CD4-positive, alpha-beta T cell treated with Interferon gamma for 1 hour (primary cell): ENCODE results near the gene SEMA5B.

ENCODE experiments used
- DNase-seq: peaks from one replicate; pipeline ENCODE4 v3.0.0-alpha.2; 2020

SEMA5B gene

GRCh38 chr3:122919291-122919610 lies 108.3 kb downstream of the SEMA5B start:
- DNase-seq: no peak

- no peak for DNase-seq
Measured at GRCh38 chr3:122918576-122919290, 108.8 kb downstream of the SEMA5B start.

GRCh38 chr3:122917412-122917811 lies 110.2 kb downstream of the SEMA5B start:
- no peak for DNase-seq

GRCh38 chr3:122916580-122916979 lies 111.0 kb downstream of the SEMA5B start:
- DNase-seq: no peak

- no peak for DNase-seq
Measured at GRCh38 chr3:122916084-122916483, 111.5 kb downstream of the SEMA5B start.

GRCh38 chr3:122915300-122916055 lies 112.1 kb downstream of the SEMA5B start:
- no peak for DNase-seq

GRCh38 chr3:122913539-122914100 lies 113.9 kb downstream of the SEMA5B start:
- no peak for DNase-seq

- DNase-seq: no peak
Measured at GRCh38 chr3:122912772-122913538, 114.6 kb downstream of the SEMA5B start.

- DNase-seq: no peak
Measured at GRCh38 chr3:122911901-122912300, 115.7 kb downstream of the SEMA5B start.

- DNase-seq: no peak
Measured at GRCh38 chr3:122908251-122908650, 119.3 kb downstream of the SEMA5B start.

- DNase-seq: no peak
Measured at GRCh38 chr3:122907471-122907870, 120.1 kb downstream of the SEMA5B start.

GRCh38 chr3:122903171-122903570 lies 124.4 kb downstream of the SEMA5B start:
- DNase-seq: no peak

GRCh38 chr3:122902326-122902725 lies 125.2 kb downstream of the SEMA5B start:
- no peak for DNase-seq

GRCh38 chr3:122898298-122898697 lies 129.3 kb downstream of the SEMA5B start:
- no peak for DNase-seq

GRCh38 chr3:122893754-122894668 lies 133.6 kb downstream of the SEMA5B start:
- DNase-seq: no peak

GRCh38 chr3:122893282-122893681 lies 134.3 kb downstream of the SEMA5B start:
- no peak for DNase-seq

GRCh38 chr3:122892118-122892960 lies 135.2 kb downstream of the SEMA5B start:
- no peak for DNase-seq

GRCh38 chr3:122890720-122891220 lies 136.8 kb downstream of the SEMA5B start:
- DNase-seq: no peak

GRCh38 chr3:122890077-122890719 lies 137.4 kb downstream of the SEMA5B start:
- no peak for DNase-seq

- no peak for DNase-seq
Measured at GRCh38 chr3:122886946-122887345, 140.6 kb downstream of the SEMA5B start.

- no peak for DNase-seq
Measured at GRCh38 chr3:122886251-122886650, 141.3 kb downstream of the SEMA5B start.
